Activated naive CD4-positive, alpha-beta T cell treated with anti-CD3 and anti-CD28 coated beads for 36 hours (primary cell): Measurements from ENCODE around the gene DXO. TPM values are rescaled to one million over a fixed set of nuclear protein-coding genes. Genes with fewer than 3 reads are reported as not detected.

Experiments used
- CTCF ChIA-PET: fragments of 350-600 bp; sonication (Branson Sonifier 250); formaldehyde crosslinking; loops from one replicate; lab custom pipeline; 2021; ENCODE audit warnings: antibody characterized with exemption; lab: Charles Lee
- DNase-seq: peaks from one replicate; pipeline ENCODE4 v3.0.0-alpha.2; 2020
- H3K27ac Mint-ChIP-seq: one replicate; pipeline ENCODE4 v1.8.0; 2021; ENCODE audit warnings: mild to moderate bottlenecking, mixed read lengths
- H3K27me3 Mint-ChIP-seq: one replicate; pipeline ENCODE4 v1.8.0; 2021; ENCODE audit warnings: low read depth, mixed read lengths
- H3K36me3 Mint-ChIP-seq: one replicate; pipeline ENCODE4 v1.8.0; 2021; ENCODE audit warnings: low read depth, mixed read lengths
- H3K4me1 Mint-ChIP-seq: one replicate; pipeline ENCODE4 v1.8.0; 2021; ENCODE audit warnings: low read depth, mixed read lengths
- H3K4me3 Mint-ChIP-seq: one replicate; pipeline ENCODE4 v1.8.0; 2021; ENCODE audit warnings: mild to moderate bottlenecking, moderate library complexity, mixed read lengths
- H3K9me3 Mint-ChIP-seq: one replicate; pipeline ENCODE4 v1.8.0; 2021; ENCODE audit warnings: mixed read lengths
- intact Hi-C: fragments of 100-400 bp; cut with micrococcal nuclease; formaldehyde crosslinking; loops from one replicate; pipeline ENCODE4 v1.15.1; 2023
- total RNA-seq, 2 experiments: library from RNA; stranded (reverse); gene quantifications; one replicate each; pipeline ENCODE4 v1.2.3, GENCODE V29; 2021

DXO gene
- total RNA-seq, 2 experiments from 2014 or later, result 12.5 to 13.0 TPM

- Mint-ChIP-seq H3K36me3 (peaks cover 50% of the 10 kb centered on the region), H3K9me3 (no peaks in the 10 kb centered on the region), H3K4me1 (peaks cover 29% of the 10 kb centered on the region), H3K4me3 (no peak overlapping the region), H3K27me3 (no peaks in the 10 kb centered on the region), H3K27ac (no peak overlapping the region)
- intact Hi-C loops, result no loop called here
- CTCF ChIA-PET, result interaction anchor here (1.1 kb wide), 1 partner anchor 13 kb away, joined by 3 read pairs; no protein-coding TSS in a partner anchor
- no peak for DNase-seq
These were observed 6.2 kb downstream of the DXO start for GRCh38 chr6:31965700-31966099.

GRCh38 chr6:31963921-31964320 is 8.0 kb downstream of the DXO start:
- intact Hi-C loops, result no loop called here
- Mint-ChIP-seq H3K9me3 (no peaks in the 10 kb centered on the region), H3K4me1 (peaks cover 28% of the 10 kb centered on the region), H3K4me3 (no peak overlapping the region), H3K27me3 (no peaks in the 10 kb centered on the region), H3K36me3 (peaks cover 43% of the 10 kb centered on the region), H3K27ac (no peak overlapping the region)
- no peak for DNase-seq
- CTCF ChIA-PET, result interaction anchor here (0.6 kb wide), 1 partner anchor 69 kb away, joined by 3 read pairs; no protein-coding TSS in a partner anchor

- Mint-ChIP-seq H3K4me1 (peaks cover 41% of the 10 kb centered on the region), H3K27ac (no peak overlapping the region), H3K4me3 (no peak overlapping the region), H3K27me3 (no peaks in the 10 kb centered on the region), H3K9me3 (no peaks in the 10 kb centered on the region), H3K36me3 (peaks cover 33% of the 10 kb centered on the region)
- intact Hi-C loops, result no loop called here
- no peak for DNase-seq
- CTCF ChIA-PET, result interaction anchor here (2.0 kb wide), 1 partner anchor 9 kb away, joined by 7 read pairs; no protein-coding TSS in a partner anchor
These were observed 10.3 kb downstream of the DXO start for GRCh38 chr6:31961616-31962015.

GRCh38 chr6:31958741-31959739 is 12.9 kb downstream of the DXO start, which contains the start of the genes NELFE and SKIC2:
Gene NELFE (minus strand): TSS chr6:31958971. CDS start chr6:31958446, 525 bp downstream.
Gene SKIC2 (plus strand): TSS chr6:31959175. CDS start chr6:31959193, 18 bp downstream.
- no peaks in the 10 kb centered on the region for H3K9me3 Mint-ChIP-seq
- no peaks in the 10 kb centered on the region for H3K27me3 Mint-ChIP-seq
- H3K36me3 Mint-ChIP-seq, result peaks cover 38% of the 10 kb centered on the region
- intact Hi-C loops, result loop anchor here (1.0 to 5.0 kb wide), 9 partner anchors 13 to 412 kb away; partner anchors contain the start of genes ATP6V1G2, DXO, FKBPL and NFKBIL1
- peak within 1 kb of the TSS; percentile 95 for H3K4me3 Mint-ChIP-seq
- H3K27ac Mint-ChIP-seq, result peak within 1 kb of the TSS; percentile 94
- CTCF ChIA-PET, result interaction anchor here (0.6 to 1.4 kb wide), 4 partner anchors 15 to 897 kb away, joined by 3 to 4 read pairs (median 4); no protein-coding TSS in a partner anchor
- peak; percentile 99 for DNase-seq
- peaks cover 41% of the 10 kb centered on the region for H3K4me1 Mint-ChIP-seq

- intact Hi-C loops, result loop anchor here (2.0 to 5.0 kb wide), 3 partner anchors 126 to 412 kb away; partner anchors contain the start of genes ATP6V1G2, NFKBIL1, PPT2 and PRRT1
- Mint-ChIP-seq H3K9me3 (no peaks in the 10 kb centered on the region), H3K36me3 (peaks cover 39% of the 10 kb centered on the region), H3K4me1 (peaks cover 41% of the 10 kb centered on the region), H3K27ac (peak overlapping the region; percentile 85), H3K27me3 (no peaks in the 10 kb centered on the region), H3K4me3 (peak overlapping the region; percentile 95)
- DNase-seq, result no peak
- CTCF ChIA-PET, result interaction anchor here (1.2 to 1.4 kb wide), 2 partner anchors 12 to 15 kb away, joined by 3 to 4 read pairs; no protein-coding TSS in a partner anchor
These were observed 13.6 kb downstream of the DXO start for GRCh38 chr6:31958412-31958740.

- H3K4me3 Mint-ChIP-seq, result peak overlapping the region; percentile 95
- peaks cover 38% of the 10 kb centered on the region for H3K36me3 Mint-ChIP-seq
- no peaks in the 10 kb centered on the region for H3K9me3 Mint-ChIP-seq
- intact Hi-C loops, result loop anchor here (5.0 kb wide), 2 partner anchors 124 to 196 kb away; partner anchors contain the start of genes PPT2 and PRRT1
- H3K4me1 Mint-ChIP-seq, result peaks cover 37% of the 10 kb centered on the region
- H3K27me3 Mint-ChIP-seq, result no peaks in the 10 kb centered on the region
- CTCF ChIA-PET, result interaction anchor here (0.6 kb wide), 2 partner anchors 16 to 17 kb away, joined by 3 read pairs; partner anchors contain the start of gene DXO
- H3K27ac Mint-ChIP-seq, result no peak overlapping the region
- DNase-seq, result no peak
These were observed 15.1 kb downstream of the DXO start for GRCh38 chr6:31956796-31957195.

GRCh38 chr6:31954511-31954910 is 17.4 kb downstream of the DXO start:
- H3K4me3 Mint-ChIP-seq, result no peak overlapping the region
- H3K4me1 Mint-ChIP-seq, result peaks cover 16% of the 10 kb centered on the region
- no peak for DNase-seq
- peaks cover 30% of the 10 kb centered on the region for H3K36me3 Mint-ChIP-seq
- intact Hi-C loops, result no loop called here
- H3K27ac Mint-ChIP-seq, result no peak overlapping the region
- no peaks in the 10 kb centered on the region for H3K9me3 Mint-ChIP-seq
- CTCF ChIA-PET, result interaction anchor here (0.7 kb wide), 1 partner anchor 240 kb away, joined by 3 read pairs; no protein-coding TSS in a partner anchor
- H3K27me3 Mint-ChIP-seq, result no peaks in the 10 kb centered on the region

GRCh38 chr6:31952890-31953289 is 19.0 kb downstream of the DXO start:
- Mint-ChIP-seq H3K4me3 (no peak overlapping the region), H3K27ac (peak overlapping the region; percentile 42), H3K4me1 (peaks cover 10% of the 10 kb centered on the region), H3K9me3 (no peaks in the 10 kb centered on the region), H3K27me3 (no peaks in the 10 kb centered on the region), H3K36me3 (peaks cover 28% of the 10 kb centered on the region)
- DNase-seq, result no peak
- CTCF ChIA-PET, result interaction anchor here (0.8 to 2.8 kb wide), 18 partner anchors 9 to 291 kb away, joined by 3 to 16 read pairs (median 4); partner anchors contain the start of genes DXO and LSM2
- intact Hi-C loops, result loop anchor here (2.0 kb wide), 2 partner anchors 50 to 272 kb away; partner anchors contain the start of genes LY6G5C and ZBTB12

- Mint-ChIP-seq H3K4me1 (peaks cover 4% of the 10 kb centered on the region), H3K27ac (no peak overlapping the region), H3K9me3 (no peaks in the 10 kb centered on the region), H3K27me3 (no peaks in the 10 kb centered on the region), H3K4me3 (no peak overlapping the region), H3K36me3 (peaks cover 28% of the 10 kb centered on the region)
- DNase-seq, result peak; percentile 60
- intact Hi-C loops, result loop anchor here (2.0 kb wide), 2 partner anchors 49 to 271 kb away; partner anchors contain the start of genes LY6G5C and ZBTB12
- CTCF ChIA-PET, result interaction anchor here (0.6 to 2.8 kb wide), 25 partner anchors 9 to 1181 kb away, joined by 3 to 16 read pairs (median 3); partner anchors contain the start of genes DXO, LSM2 and LY6G5C
These were observed 19.7 kb downstream of the DXO start for GRCh38 chr6:31952140-31952805.

- intact Hi-C loops, result no loop called here
- Mint-ChIP-seq H3K4me3 (no peak overlapping the region), H3K27me3 (peaks cover 2% of the 10 kb centered on the region), H3K9me3 (no peaks in the 10 kb centered on the region), H3K27ac (no peak overlapping the region), H3K4me1 (peaks cover 7% of the 10 kb centered on the region), H3K36me3 (peaks cover 23% of the 10 kb centered on the region)
- no peak for DNase-seq
- CTCF ChIA-PET, result interaction anchor here (0.6 kb wide), 2 partner anchors 115 to 202 kb away, joined by 3 read pairs; no protein-coding TSS in a partner anchor
These were observed 21.9 kb downstream of the DXO start for GRCh38 chr6:31949926-31950548.

- CTCF ChIA-PET, result no interaction called here
- Mint-ChIP-seq H3K36me3 (peaks cover 12% of the 10 kb centered on the region), H3K9me3 (no peaks in the 10 kb centered on the region), H3K27me3 (peaks cover 2% of the 10 kb centered on the region), H3K4me1 (peaks cover 7% of the 10 kb centered on the region), H3K27ac (no peak overlapping the region), H3K4me3 (no peak overlapping the region)
- intact Hi-C loops, result no loop called here
- DNase-seq, result no peak
These were observed 23.1 kb downstream of the DXO start for GRCh38 chr6:31948753-31949413.
